ENCODE measurements around the gene SIRPG.
"Not testable (repeated sequence)": the region's sequence is repeated elsewhere in the genome, so short reads cannot be mapped to it uniquely, and the experiment has no call there.

SIRPG gene

GRCh38 chr20:1657556-1658334 is at the start of gene SIRPG:
TSS of gene SIRPG (minus strand) at chr20:1657779. CDS start at chr20:1657714, 65 bp downstream.
- DNase-seq (ENCODE audit: low read depth): no peak

- DNase-seq (ENCODE audit: low read depth): not testable (repeated sequence)
These were observed 49.3 kb upstream of the SIRPG start for GRCh38 chr20:1706887-1707286.

- no peak for DNase-seq (ENCODE audit: low read depth)
These were observed 48.5 kb upstream of the SIRPG start for GRCh38 chr20:1706079-1706478.

GRCh38 chr20:1702855-1703254 is 45.3 kb upstream of the SIRPG start:
- DNase-seq (ENCODE audit: low read depth): no peak

- DNase-seq (ENCODE audit: low read depth): no peak
These were observed 44.7 kb upstream of the SIRPG start for GRCh38 chr20:1702328-1702727.

- DNase-seq (ENCODE audit: low read depth): no peak
These were observed 43.4 kb upstream of the SIRPG start for GRCh38 chr20:1700990-1701389.

- DNase-seq (ENCODE audit: low read depth): no peak
These were observed 40.0 kb upstream of the SIRPG start for GRCh38 chr20:1697592-1697991.

GRCh38 chr20:1696521-1697209 is 39.1 kb upstream of the SIRPG start:
- DNase-seq (ENCODE audit: low read depth): no peak

- no peak for DNase-seq (ENCODE audit: low read depth)
These were observed 37.1 kb upstream of the SIRPG start for GRCh38 chr20:1694672-1695071.

- no peak for DNase-seq (ENCODE audit: low read depth)
These were observed 35.8 kb upstream of the SIRPG start for GRCh38 chr20:1693427-1693826.

GRCh38 chr20:1689721-1690120 is 32.1 kb upstream of the SIRPG start:
- no peak for DNase-seq (ENCODE audit: low read depth)

- no peak for DNase-seq (ENCODE audit: low read depth)
These were observed 31.4 kb upstream of the SIRPG start for GRCh38 chr20:1688886-1689538.

GRCh38 chr20:1687053-1687452 is 29.5 kb upstream of the SIRPG start:
- no peak for DNase-seq (ENCODE audit: low read depth)

GRCh38 chr20:1686151-1686748 is 28.7 kb upstream of the SIRPG start:
- no peak for DNase-seq (ENCODE audit: low read depth)

- DNase-seq (ENCODE audit: low read depth): no peak
These were observed 27.9 kb upstream of the SIRPG start for GRCh38 chr20:1685304-1686052.

GRCh38 chr20:1684872-1685271 is 27.3 kb upstream of the SIRPG start:
- DNase-seq (ENCODE audit: low read depth): no peak

- DNase-seq (ENCODE audit: low read depth): no peak
These were observed 19.1 kb upstream of the SIRPG start for GRCh38 chr20:1676650-1677049.

- no peak for DNase-seq (ENCODE audit: low read depth)
These were observed 17.6 kb upstream of the SIRPG start for GRCh38 chr20:1674990-1675780.

- DNase-seq (ENCODE audit: low read depth): no peak
These were observed 16.8 kb upstream of the SIRPG start for GRCh38 chr20:1674361-1674760.

- DNase-seq (ENCODE audit: low read depth): no peak
These were observed 15.8 kb upstream of the SIRPG start for GRCh38 chr20:1673424-1673823.

GRCh38 chr20:1672728-1673127 is 15.1 kb upstream of the SIRPG start:
- no peak for DNase-seq (ENCODE audit: low read depth)
